Smooth muscle cell (in vitro differentiated cells): ENCODE measurements around the gene PRRT3. TPM values are rescaled to one million over a fixed set of nuclear protein-coding genes. Genes with fewer than 3 reads are reported as not detected.
"Not testable (repeated sequence)": the region's sequence is repeated elsewhere in the genome, so short reads cannot be mapped to it uniquely, and the experiment has no call there.

Experiments
- DNase-seq: peaks from one replicate; lab custom pipeline; 2025; ENCODE audit not compliant: unreplicated experiment; lab: John Stamatoyannopoulos, UW
- H2AFZ ChIP-seq: fragments of 200-600 bp; sonication (generic); 2 replicates; pipeline ENCODE4 v1.6.0; 2016; ENCODE audit warnings: antibody characterized with exemption, low read depth, mild to moderate bottlenecking
- H3F3A ChIP-seq: fragments of 200-600 bp; sonication (generic); 2 replicates; pipeline ENCODE4 v1.6.0; 2017; ENCODE audit warnings: antibody characterized with exemption, low read depth
- H3K27ac ChIP-seq: fragments of 200-600 bp; sonication (generic); 2 replicates; pipeline ENCODE4 v1.5.1; 2016; ENCODE audit warnings: low read depth, mild to moderate bottlenecking
- H3K27me3 ChIP-seq: fragments of 200-600 bp; sonication (generic); 2 replicates; pipeline ENCODE4 v1.6.1; 2016; ENCODE audit warnings: low read depth, mild to moderate bottlenecking
- H3K36me3 ChIP-seq: fragments of 200-600 bp; sonication (generic); 2 replicates; pipeline ENCODE4 v1.5.1; 2016; ENCODE audit warnings: low read depth
- H3K4me1 ChIP-seq: fragments of 200-600 bp; sonication (generic); 2 replicates; pipeline ENCODE4 v1.5.1; 2016; ENCODE audit warnings: low read depth
- H3K4me2 ChIP-seq: fragments of 200-600 bp; sonication (generic); 2 replicates; pipeline ENCODE4 v1.6.0; 2016; ENCODE audit warnings: mild to moderate bottlenecking
- H3K4me3 ChIP-seq: fragments of 200-600 bp; sonication (generic); 2 replicates; pipeline ENCODE4 v1.5.1; 2016; ENCODE audit warnings: mild to moderate bottlenecking
- H3K79me2 ChIP-seq: fragments of 200-600 bp; sonication (generic); 2 replicates; pipeline ENCODE4 v1.6.0; 2016; ENCODE audit warnings: low read depth, mild to moderate bottlenecking
- H3K9ac ChIP-seq: fragments of 200-600 bp; sonication (generic); 2 replicates; pipeline ENCODE4 v1.6.0; 2016; ENCODE audit warnings: low read depth
- H3K9me3 ChIP-seq: fragments of 200-600 bp; sonication (generic); replicated peaks from 2 replicates; pipeline ENCODE4 v1.5.1; 2016; ENCODE audit warnings: low read depth
- H4K20me1 ChIP-seq: fragments of 200-600 bp; sonication (generic); 2 replicates; pipeline ENCODE4 v1.6.0; 2016; ENCODE audit warnings: low read depth
- WGBS: methylation state at CpG from one replicate; pipeline ENCODE4 v1.1.7; 2016; ENCODE audit warnings: low lambda C conversion rate; 5-methylcytosine and 5-hydroxymethylcytosine counted together
- polyA plus RNA-seq: library from polyadenylated mRNA; unstranded; fragments of >200 nt; fragmentation: Nextera tagmentation; extraction: Ambion mirVana; gene quantifications from 2 replicates; pipeline ENCODE4 v1.2.1, GENCODE V29; 2016
- total RNA-seq: library from RNA; depleted of rRNA; stranded (reverse); fragments of >200 nt; gene quantifications from 2 replicates; pipeline ENCODE4 v1.2.3, GENCODE V29; 2014
- TF ChIP-seq, protein P1 (sequence below): fragments of 200-600 bp; sonication (generic); IDR thresholded peaks from 2 replicates; pipeline ENCODE4 v1.5.1; 2017; ENCODE audit warnings: borderline replicate concordance, mild to moderate bottlenecking, antibody characterized with exemption; ENCODE audit not compliant: insufficient read depth, poor library complexity, severe bottlenecking

The PRRT3 gene
- total and polyA plus RNA-seq, 2 experiments from 2014 or later: 1.3 to 2.4 TPM

DNA sequence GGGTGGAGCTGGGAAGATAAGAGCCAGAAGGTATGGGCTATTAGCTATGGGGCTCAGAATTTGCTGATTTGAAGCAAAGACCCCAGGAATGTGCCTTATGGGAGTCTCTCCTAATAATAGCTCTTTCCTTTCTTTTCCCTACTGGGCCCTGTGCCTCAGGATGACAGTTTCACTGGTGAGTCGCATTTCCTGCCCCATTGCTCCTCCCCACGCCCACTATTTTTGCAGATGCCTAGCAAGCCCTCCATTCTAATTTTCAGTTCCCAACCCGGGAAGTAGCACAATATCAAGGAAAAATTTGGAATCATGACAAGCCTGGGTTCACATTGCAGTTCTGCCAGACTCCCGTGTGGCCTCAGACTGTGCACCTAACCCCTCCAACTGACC, 49.0 kb downstream of the PRRT3 start:
- H3K36me3 ChIP-seq: no peaks in the 10 kb centered on the region
- H3K27ac ChIP-seq: peak overlapping the region; percentile 54
- H3K9ac ChIP-seq: no peak overlapping the region
- no peaks in the 10 kb centered on the region for H4K20me1 ChIP-seq
- peak overlapping the region; percentile 74 for H3K4me2 ChIP-seq
- no peaks in the 10 kb centered on the region for H3K9me3 ChIP-seq
- no peaks in the 10 kb centered on the region for H3K79me2 ChIP-seq
- DNase-seq: no peak
- TF ChIP-seq, protein P1, sequence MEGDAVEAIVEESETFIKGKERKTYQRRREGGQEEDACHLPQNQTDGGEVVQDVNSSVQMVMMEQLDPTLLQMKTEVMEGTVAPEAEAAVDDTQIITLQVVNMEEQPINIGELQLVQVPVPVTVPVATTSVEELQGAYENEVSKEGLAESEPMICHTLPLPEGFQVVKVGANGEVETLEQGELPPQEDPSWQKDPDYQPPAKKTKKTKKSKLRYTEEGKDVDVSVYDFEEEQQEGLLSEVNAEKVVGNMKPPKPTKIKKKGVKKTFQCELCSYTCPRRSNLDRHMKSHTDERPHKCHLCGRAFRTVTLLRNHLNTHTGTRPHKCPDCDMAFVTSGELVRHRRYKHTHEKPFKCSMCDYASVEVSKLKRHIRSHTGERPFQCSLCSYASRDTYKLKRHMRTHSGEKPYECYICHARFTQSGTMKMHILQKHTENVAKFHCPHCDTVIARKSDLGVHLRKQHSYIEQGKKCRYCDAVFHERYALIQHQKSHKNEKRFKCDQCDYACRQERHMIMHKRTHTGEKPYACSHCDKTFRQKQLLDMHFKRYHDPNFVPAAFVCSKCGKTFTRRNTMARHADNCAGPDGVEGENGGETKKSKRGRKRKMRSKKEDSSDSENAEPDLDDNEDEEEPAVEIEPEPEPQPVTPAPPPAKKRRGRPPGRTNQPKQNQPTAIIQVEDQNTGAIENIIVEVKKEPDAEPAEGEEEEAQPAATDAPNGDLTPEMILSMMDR: no peak
- peak overlapping the region; percentile 28 for H3K4me3 ChIP-seq
- H3K4me1 ChIP-seq: peaks cover 3% of the 10 kb centered on the region
- no peaks in the 10 kb centered on the region for H3K27me3 ChIP-seq
- 33% methylated on average over 4 of the region's 4 CpGs for WGBS
- H3F3A ChIP-seq: no peaks in the 10 kb centered on the region
- H2AFZ ChIP-seq: peak overlapping the region; percentile 67

DNA sequence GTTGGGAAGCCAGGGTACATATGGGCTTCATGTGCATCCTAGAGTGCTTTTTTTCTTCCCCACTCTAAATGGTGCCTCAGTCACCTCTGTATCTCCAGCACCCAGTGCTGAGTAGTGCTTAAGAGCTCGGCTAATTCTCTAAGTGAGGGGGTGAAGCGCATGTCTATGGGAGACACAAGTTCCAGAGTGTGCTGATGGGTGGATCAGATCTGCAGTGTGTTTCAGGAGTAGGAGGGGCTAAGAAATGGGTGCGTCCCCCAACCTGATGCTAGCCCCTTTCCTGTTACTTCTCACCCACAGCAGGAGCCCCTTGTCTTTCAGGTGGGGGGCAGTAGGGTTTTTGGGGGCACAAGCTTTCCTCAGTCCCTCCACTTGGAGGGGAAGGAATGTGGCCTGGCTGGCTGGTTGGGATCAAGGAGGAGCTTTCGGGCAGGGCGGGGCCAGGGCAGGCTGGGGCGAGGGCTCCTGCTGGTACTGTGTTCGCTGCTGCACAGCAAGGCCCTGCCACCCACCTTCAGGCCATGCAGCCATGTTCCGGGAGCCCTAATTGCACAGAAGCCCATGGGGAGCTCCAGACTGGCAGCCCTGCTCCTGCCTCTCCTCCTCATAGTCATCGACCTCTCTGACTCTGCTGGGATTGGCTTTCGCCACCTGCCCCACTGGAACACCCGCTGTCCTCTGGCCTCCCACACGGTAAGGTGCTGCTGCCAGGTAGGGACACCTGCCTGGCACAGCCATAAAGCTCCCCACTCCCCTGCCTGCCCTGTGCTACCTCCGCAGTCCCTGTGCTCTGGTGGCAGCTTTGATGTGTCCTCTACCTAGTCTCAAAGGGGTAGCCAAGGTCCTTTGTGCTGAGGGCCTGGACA, 49.6 kb downstream of the PRRT3 start, which contains the start of gene IL17RE:
Gene IL17RE, plus strand, starts transcription at position 477 of the 866 bp plus-strand sequence. Its CDS starts 85 bp downstream, at position 562.
- Histone ChIP-seq H3K27ac (peak within 1 kb of the TSS; percentile 54), H4K20me1 (no peaks in the 10 kb centered on the region), H3K4me1 (peaks cover 3% of the 10 kb centered on the region), H3K27me3 (no peaks in the 10 kb centered on the region), H3K4me3 (peak within 1 kb of the TSS; percentile 28), H2AFZ (peak within 1 kb of the TSS; percentile 67), H3K9me3 (no peaks in the 10 kb centered on the region), H3K79me2 (no peaks in the 10 kb centered on the region), H3K36me3 (no peaks in the 10 kb centered on the region), H3K9ac (no peak within 1 kb of the TSS), H3K4me2 (peak within 1 kb of the TSS; percentile 74), H3F3A (no peaks in the 10 kb centered on the region)
- 58% methylated on average over 12 of the region's 13 CpGs for WGBS
- TF ChIP-seq, protein P1: no peak
- no peak for DNase-seq

DNA sequence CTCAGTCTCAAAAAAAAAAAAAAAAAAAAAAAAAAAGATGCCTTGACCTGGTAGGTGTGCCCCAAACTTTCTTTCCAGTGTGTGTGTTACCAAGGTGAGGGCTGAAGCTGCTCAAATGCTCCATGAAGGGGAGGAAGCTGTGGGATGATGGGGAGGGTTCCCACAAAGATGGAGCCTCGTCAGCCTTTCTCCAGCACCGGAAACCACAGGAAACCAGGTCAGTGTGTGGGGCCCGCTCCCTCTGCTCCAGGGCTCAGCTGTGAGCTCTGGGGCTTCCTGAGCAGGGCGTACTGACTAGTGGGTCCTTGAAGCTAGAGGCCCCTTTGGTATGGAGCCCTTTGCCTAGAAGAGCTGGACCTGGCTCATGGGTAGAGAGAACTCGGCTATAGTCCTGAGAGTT, 50.2 kb downstream of the PRRT3 start:
- no peaks in the 10 kb centered on the region for H3K9me3 ChIP-seq
- no peak for DNase-seq
- H4K20me1 ChIP-seq: no peaks in the 10 kb centered on the region
- H3K4me2 ChIP-seq: peak overlapping the region; percentile 2
- no peaks in the 10 kb centered on the region for H3K27me3 ChIP-seq
- no peak overlapping the region for H3K4me3 ChIP-seq
- no peaks in the 10 kb centered on the region for H3K79me2 ChIP-seq
- TF ChIP-seq, protein P1: no peak
- no peaks in the 10 kb centered on the region for H3F3A ChIP-seq
- H2AFZ ChIP-seq: peak overlapping the region; percentile 17
- no peak overlapping the region for H3K9ac ChIP-seq
- peaks cover 3% of the 10 kb centered on the region for H3K4me1 ChIP-seq
- 81% methylated on average over 5 of the region's 5 CpGs for WGBS
- no peaks in the 10 kb centered on the region for H3K36me3 ChIP-seq
- no peak overlapping the region for H3K27ac ChIP-seq

DNA sequence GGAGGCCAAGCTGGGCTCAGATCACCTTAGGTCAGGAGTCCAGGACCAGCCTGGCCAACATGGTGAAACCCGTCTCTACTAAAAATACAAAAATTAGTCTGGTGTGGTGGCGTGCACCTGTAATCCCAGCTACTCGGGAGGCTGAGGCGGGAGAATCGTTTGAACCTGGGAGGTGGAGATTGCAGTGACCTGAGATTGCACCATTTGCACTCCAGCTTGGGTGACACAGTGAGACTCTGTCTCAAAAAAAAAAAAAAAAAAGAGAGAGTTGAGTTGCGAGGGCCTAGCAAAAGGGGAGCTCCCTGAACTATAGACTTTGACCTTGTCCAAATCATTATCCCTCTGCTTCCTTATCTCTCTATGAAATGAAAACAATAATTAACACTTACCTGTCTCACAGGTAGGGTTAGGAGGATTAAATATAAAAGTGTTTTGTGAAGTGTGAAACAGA, 51.2 kb downstream of the PRRT3 start:
- not testable (repeated sequence) for H3K4me2 ChIP-seq, H3K79me2 ChIP-seq
- 100% methylated on average over 6 of the region's 6 CpGs for WGBS

More for the DNA sequence above, 51.2 kb downstream of the PRRT3 start:
- not testable (repeated sequence) for H4K20me1 ChIP-seq, H2AFZ ChIP-seq, H3K4me1 ChIP-seq, H3K36me3 ChIP-seq, H3F3A ChIP-seq, H3K27ac ChIP-seq, H3K9ac ChIP-seq, DNase-seq, H3K27me3 ChIP-seq, H3K9me3 ChIP-seq, H3K4me3 ChIP-seq
